ENCODE results near the gene MIB2.
A peak's percentile ranks its signal among the peaks of the same experiment; 100 is the strongest.
"Not testable (repeated sequence)": the region's sequence is repeated elsewhere in the genome, so short reads cannot be mapped to it uniquely, and the experiment has no call there.

MIB2 gene

GRCh38 chr1:1615256-1616044 is at the start of gene MIB2:
Gene MIB2, plus strand, starts transcription at chr1:1615500. Its CDS starts 7,953 bp downstream, at chr1:1623453.
- DNase-seq (ENCODE audit: low read depth) = peak; percentile 93

- DNase-seq (ENCODE audit: low read depth) = no peak
These were observed 48.0 kb upstream of the MIB2 start for GRCh38 chr1:1567152-1567875.

DNA sequence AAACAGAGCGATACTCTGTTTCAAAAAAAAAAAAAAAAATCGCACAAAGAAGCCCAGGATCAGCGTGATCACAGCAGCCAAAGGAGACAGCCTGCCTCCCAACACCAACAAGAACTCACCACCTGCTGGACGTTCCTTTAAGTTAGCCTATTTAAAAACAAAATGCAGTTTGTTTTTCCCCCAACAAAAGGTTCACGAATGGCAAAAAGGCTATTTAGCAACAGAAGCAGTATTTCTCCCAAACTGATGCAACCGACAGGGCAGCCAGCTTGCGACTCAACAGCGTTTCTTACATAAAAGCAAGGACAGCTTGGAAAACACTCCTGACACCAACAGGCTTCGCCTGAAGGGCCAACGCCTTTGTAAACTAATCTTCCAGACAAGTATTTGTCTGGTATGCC is 47.4 kb upstream of the MIB2 start:
- DNase-seq (ENCODE audit: low read depth) = no peak

GRCh38 chr1:1569341-1569740 is 46.0 kb upstream of the MIB2 start:
- DNase-seq (ENCODE audit: low read depth) = no peak

DNA sequence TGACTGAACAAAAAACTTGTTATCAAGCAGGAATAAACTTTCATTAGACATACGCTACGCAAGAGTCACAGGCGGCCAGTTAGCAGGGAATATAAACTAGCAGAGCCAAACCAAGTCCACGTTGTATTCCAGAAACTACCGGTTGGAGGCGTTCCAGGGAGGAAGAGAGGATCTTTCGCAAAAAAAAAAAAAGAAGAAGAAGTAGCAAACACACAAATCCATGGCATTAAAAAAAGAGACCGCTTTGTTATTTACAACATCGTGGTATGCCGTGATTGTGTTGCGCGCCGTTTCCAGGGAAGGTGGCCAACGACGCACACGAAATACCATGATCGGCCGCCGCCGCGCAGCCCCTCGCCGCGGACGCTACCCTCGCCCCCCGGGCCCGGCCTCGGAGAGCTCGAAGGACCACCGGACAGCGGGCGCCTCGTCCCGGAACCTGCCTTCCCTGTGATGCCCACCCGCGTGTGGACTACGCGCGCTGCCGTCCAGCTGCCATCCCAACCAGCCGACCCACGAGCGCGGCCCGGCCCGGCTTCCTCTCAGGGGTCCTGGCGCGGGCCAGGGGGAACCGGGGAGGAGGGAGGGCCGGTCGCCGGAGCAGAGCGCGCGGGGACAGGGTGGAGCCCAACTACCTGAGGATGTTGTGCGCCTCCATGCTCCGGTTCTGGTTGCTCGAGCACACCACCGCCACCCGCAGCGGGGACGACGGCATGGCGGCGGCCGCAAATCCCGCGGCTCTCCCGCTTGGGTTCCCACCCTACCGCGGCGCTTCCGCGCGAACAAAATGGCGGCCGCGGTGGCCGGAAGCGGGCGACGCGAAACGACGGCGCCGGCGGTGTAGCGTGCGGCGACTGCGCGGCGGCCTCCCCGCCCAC is 41.2 kb upstream of the MIB2 start:
- DNase-seq (ENCODE audit: low read depth) = peak; percentile 62

- DNase-seq (ENCODE audit: low read depth) = peak; percentile 92
These were observed 40.4 kb upstream of the MIB2 start, which contains the start of gene SSU72 for GRCh38 chr1:1574721-1575537. Gene SSU72, minus strand, starts transcription at chr1:1574863. Its CDS starts 306 bp downstream, at chr1:1574557.

DNA sequence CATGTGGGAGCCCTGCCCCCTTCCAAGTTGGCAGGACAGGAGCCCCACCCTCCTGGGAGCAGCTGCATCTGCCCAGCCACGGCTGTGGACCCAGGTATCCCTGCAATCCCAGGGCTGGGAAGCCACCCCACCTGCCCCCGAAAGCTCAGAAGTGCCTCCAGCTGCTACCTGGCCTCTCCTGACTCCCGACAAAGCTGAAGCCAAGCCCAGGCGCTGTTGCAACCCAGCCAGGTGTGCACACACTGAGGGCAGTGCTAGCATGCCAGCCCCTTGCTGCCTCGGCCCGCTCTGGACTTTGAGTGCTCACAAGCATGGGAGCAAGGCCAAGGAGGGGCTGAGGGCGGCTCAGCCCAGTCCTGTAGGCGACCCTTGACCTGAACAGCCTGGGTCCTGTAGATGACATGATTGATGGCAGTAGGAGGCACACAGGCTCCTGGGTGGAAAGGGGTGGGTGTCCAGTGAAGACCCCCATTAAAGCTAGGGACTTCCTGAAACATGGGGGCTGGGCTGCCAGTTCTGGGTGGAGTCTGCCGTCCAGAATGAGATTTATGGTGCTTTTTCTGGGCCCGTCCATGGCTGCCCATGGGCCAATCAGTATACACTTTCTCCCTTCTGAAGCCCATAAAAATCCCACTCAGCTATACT is 37.8 kb upstream of the MIB2 start:
- DNase-seq (ENCODE audit: low read depth) = no peak

GRCh38 chr1:1578371-1578940 is 36.8 kb upstream of the MIB2 start:
- DNase-seq (ENCODE audit: low read depth) = no peak

DNA sequence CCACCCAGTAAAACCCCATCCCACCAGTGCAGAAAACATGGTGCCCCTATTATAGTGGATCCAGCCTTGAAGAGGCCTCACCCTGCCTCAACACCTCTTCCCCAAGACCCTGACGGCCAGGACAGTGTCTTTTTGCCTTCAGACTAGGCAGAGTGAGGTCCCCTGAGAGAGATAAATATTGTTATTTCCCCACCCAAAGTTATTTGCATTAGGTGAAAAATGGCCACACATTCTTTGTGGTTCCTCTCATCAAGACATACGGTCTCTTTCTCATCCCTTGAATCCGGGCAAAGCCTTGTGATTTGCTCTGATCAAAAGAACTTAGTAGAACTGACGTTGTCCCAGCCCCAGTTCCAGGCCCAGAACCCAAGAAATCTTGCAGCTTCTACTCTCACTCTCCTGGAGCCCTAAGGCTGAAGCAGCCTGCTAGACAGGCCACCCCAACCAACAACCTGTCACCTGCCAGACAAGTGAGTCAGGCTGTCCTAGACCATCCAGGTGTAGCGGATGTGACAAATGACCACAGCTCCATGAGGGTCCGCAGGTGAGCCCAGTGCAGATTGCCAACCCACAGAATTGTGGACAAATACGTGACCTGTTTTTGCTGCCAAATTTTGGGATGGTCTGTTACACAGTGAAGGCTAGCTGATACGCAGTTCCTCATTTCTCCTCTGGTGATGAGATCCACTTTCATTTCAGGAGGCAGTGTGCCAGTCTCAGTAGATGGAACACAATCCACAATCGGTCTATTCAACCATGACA is 32.5 kb upstream of the MIB2 start:
- no peak for DNase-seq (ENCODE audit: low read depth)

DNA sequence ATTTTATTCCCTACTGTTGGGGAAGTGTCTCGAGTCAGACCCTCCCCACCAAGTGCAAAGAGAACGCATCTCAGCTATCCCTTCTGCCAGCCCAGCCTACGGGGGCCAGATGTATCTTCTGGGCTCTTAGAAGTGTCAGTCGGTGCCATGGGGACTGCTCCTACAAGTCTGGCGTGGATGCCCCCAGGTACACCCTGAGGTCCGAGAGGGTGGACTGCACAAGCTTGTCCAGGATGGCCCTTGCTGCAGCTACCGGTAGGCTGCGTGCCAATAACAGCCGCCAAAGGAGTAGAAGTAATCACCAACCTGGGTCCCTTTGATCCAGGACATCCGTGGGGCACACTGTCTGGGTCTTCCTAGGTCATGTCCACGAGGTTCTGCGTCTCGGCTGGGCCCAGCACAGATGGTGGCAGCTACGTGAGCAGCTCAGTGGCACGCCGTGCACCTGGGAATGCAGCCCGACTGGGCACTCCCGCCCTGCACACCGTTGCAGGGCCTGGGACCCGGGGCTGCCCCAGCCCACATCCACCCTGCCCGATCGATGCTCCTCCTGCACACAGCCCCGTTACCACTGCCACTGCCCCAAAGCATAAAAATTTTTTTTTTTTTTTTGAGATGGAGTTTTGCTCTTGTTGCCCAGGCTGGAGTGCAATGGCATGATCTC is 31.8 kb upstream of the MIB2 start:
- DNase-seq (ENCODE audit: low read depth) = no peak

DNA sequence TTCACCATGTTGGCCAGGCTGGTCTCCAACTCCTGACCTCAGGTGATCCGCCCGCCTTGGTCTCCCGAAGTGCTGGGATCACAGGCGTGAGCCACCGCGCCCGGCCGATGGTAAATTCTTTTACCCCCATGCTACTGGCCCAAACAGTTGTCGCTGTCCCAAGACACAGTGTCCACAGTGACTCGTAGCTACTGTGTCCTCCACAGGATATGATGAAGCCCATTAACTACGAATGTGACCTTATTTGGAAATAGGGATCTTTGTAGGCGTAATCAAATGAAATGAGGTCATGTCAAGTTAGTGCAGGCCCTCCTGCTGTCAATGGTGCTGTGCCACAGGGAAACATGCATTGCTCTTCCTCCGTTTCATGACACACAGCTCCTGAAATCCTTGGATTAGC is 23.8 kb upstream of the MIB2 start:
- no peak for DNase-seq (ENCODE audit: low read depth)

DNA sequence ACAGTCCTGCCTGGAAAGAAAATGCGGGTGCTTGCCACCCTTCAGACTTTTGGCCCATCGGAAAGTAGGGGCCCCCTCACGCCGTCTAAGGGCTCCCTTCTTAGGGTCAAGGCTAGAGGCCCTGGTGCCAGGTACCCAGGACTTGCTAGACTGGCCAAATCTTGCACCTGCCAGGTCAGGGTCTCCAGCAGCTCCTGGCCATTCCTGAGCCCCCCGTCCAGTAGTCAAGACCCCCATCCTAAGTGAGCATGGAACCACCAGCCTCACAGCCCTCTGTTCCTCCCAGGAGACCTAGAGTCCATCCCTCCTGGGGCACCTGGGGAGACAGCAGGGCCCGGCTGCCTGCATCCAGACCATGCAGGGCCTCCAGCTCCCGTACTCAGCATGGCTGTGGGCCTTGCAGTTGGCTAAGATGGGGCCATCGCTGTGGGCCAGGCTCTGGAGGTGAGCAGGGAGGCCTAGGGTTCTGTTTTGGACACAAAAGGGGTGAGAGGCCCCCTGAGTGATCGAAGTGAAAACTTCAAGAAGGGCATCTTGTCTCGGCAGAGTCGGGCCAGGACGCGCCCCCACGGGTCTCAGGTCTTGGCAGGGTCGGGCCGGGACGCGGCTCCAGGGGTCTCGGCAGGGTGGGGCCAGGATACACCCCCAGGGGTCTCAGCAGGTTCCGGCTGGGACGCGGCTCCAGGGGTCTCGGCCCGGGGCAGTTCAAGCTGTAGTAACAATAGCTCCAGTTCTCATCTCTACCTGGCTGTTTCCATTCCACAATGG is 21.3 kb upstream of the MIB2 start:
- DNase-seq (ENCODE audit: low read depth) = no peak

- no peak for DNase-seq (ENCODE audit: low read depth)
These were observed 20.6 kb upstream of the MIB2 start for GRCh38 chr1:1594602-1595260.

DNA sequence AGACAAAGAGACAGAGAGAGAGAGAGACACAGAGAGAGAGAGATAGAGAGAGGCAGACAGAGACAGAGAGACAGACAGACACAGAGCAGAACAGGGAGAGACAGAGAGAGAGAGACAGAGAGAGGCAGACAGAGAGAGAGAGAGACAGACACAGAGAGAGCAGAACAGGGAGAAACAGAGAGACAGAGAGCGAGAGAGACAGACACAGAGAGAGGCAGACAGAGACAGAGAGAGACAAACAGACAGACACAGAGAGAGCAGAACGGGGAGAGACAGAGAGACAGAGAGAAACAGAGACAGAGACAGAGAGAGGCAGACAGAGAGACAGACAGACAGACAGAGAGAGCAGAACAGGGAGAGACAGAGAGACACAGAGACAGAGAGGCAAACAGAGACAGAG is 20.0 kb upstream of the MIB2 start:
- not testable (repeated sequence) for DNase-seq (ENCODE audit: low read depth)

DNA sequence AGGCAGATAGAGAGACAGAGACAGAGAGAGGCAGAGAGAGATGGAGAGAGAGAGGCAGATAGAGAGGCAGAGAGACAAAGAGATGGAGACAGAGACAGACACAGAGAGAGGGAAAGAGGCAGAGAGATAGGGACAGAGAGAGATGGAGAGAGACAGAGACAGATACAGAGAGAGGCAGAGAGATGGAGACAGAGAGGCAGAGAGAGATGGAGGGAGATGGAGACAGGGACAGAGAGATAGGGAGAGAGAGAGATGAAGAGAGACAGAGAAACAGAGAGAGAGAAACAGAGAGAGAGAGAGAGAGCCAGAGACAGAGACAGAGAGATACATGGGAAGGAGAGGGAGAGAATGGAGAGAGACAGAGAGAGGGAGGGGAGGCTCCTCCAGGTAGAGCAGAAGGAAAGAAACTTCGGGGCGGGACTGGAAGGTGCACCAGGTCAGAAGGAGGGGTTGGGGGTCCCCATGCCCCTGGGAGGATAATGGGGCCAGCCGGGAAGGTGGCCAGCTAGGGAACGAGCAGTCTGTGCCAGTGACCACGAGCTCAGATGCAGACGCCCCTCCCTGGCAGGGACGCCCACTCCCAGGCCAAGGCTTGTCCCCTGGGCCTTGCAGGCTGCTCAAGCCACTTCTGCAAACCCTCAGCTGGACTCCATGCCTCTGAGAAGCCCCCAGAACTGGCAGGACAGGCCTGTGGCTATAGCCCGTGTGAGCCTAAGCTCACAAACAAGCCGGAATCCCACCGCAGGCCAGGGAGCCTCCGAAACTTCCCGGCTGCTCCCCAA is 18.6 kb upstream of the MIB2 start:
- no peak for DNase-seq (ENCODE audit: low read depth)

- no peak for DNase-seq (ENCODE audit: low read depth)
These were observed 17.9 kb upstream of the MIB2 start for GRCh38 chr1:1597275-1597930.
